BLaER1 (cell line): ENCODE measurements around the gene DAPK2.

Experiments
- H3K27ac ChIP-seq: shearing (Covaris generic); formaldehyde crosslinking; 2 replicates; pipeline ENCODE4 v1.8.1; 2022
- H3K27me3 ChIP-seq: shearing (Covaris generic); formaldehyde crosslinking; 2 replicates; pipeline ENCODE4 v1.8.1; 2022
- H3K36me3 ChIP-seq: shearing (Covaris generic); formaldehyde crosslinking; 2 replicates; pipeline ENCODE4 v1.8.1; 2022
- H3K4me1 ChIP-seq: shearing (Covaris generic); formaldehyde crosslinking; 2 replicates; pipeline ENCODE4 v1.8.1; 2022
- H3K4me2 ChIP-seq: shearing (Covaris generic); formaldehyde crosslinking; 2 replicates; pipeline ENCODE4 v1.8.1; 2022
- H3K4me3 ChIP-seq: shearing (Covaris generic); formaldehyde crosslinking; 2 replicates; pipeline ENCODE4 v1.8.1; 2022
- H3K9ac ChIP-seq: shearing (Covaris generic); formaldehyde crosslinking; 2 replicates; pipeline ENCODE4 v1.8.1; 2022
- H3K9me3 ChIP-seq: shearing (Covaris generic); formaldehyde crosslinking; 2 replicates; pipeline ENCODE4 v1.8.1; 2022
- H4K20me1 ChIP-seq: shearing (Covaris generic); formaldehyde crosslinking; 2 replicates; pipeline ENCODE4 v1.8.1; 2022
- Cebpa-rat ChIP-seq: shearing (Covaris generic); IDR thresholded peaks from 2 replicates; pipeline ENCODE4 v1.8.1; 2022

The DAPK2 gene

GRCh38 chr15:63912061-63912615 lies 134.1 kb downstream of the DAPK2 start:
- no peak overlapping the region for H3K27ac ChIP-seq
- no peaks in the 10 kb centered on the region for H3K27me3 ChIP-seq
- no peak for TF ChIP-seq Cebpa-rat

GRCh38 chr15:63911160-63911559 lies 135.1 kb downstream of the DAPK2 start:
- Histone ChIP-seq H3K36me3 (no peaks in the 10 kb centered on the region), H3K4me1 (peaks cover 19% of the 10 kb centered on the region), H3K9me3 (no peaks in the 10 kb centered on the region), H4K20me1 (no peaks in the 10 kb centered on the region), H3K27me3 (no peaks in the 10 kb centered on the region), H3K9ac (no peak overlapping the region), H3K4me2 (no peak overlapping the region), H3K27ac (no peak overlapping the region), H3K4me3 (no peak overlapping the region)
- TF ChIP-seq Cebpa-rat, result no peak

More at GRCh38 chr15:63912061-63912615, 134.1 kb downstream of the DAPK2 start:
- Histone ChIP-seq H3K4me2 (no peak overlapping the region), H3K36me3 (no peaks in the 10 kb centered on the region), H3K9ac (no peak overlapping the region), H3K9me3 (no peaks in the 10 kb centered on the region), H3K4me3 (no peak overlapping the region), H3K4me1 (peaks cover 19% of the 10 kb centered on the region), H4K20me1 (no peaks in the 10 kb centered on the region)

GRCh38 chr15:63909819-63910437 lies 136.4 kb downstream of the DAPK2 start:
- Histone ChIP-seq H3K4me1 (peaks cover 19% of the 10 kb centered on the region), H3K9ac (no peak overlapping the region), H3K27ac (no peak overlapping the region), H3K9me3 (no peaks in the 10 kb centered on the region), H3K4me3 (no peak overlapping the region), H4K20me1 (no peaks in the 10 kb centered on the region), H3K4me2 (no peak overlapping the region), H3K27me3 (no peaks in the 10 kb centered on the region), H3K36me3 (no peaks in the 10 kb centered on the region)
- no peak for TF ChIP-seq Cebpa-rat

DNA sequence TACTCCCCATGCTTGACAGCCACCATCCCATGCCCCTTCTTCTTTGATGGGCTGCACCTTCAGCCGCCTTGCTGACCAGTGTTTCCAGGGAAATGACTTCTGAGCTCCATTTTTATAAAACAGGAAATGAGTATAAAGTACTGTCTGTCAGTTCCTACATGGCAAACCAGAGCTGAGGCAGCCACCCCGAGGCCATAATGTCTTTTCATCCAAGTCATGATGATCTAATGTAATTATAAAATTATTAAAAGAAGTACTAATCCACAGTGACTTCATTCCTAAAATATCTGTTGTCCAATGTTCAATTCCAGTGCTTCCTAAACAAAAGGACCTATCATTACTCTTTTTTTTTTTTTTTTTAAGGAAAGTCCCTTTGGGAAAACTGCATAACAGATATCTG lies 137.3 kb downstream of the DAPK2 start:
- H3K4me1 ChIP-seq, result peaks cover 19% of the 10 kb centered on the region
- no peak for TF ChIP-seq Cebpa-rat
- no peak overlapping the region for H3K27ac ChIP-seq
- no peaks in the 10 kb centered on the region for H3K27me3 ChIP-seq
- H3K9ac ChIP-seq, result no peak overlapping the region
- no peaks in the 10 kb centered on the region for H4K20me1 ChIP-seq
- no peak overlapping the region for H3K4me3 ChIP-seq
- H3K9me3 ChIP-seq, result no peaks in the 10 kb centered on the region
- no peaks in the 10 kb centered on the region for H3K36me3 ChIP-seq
- H3K4me2 ChIP-seq, result no peak overlapping the region

DNA sequence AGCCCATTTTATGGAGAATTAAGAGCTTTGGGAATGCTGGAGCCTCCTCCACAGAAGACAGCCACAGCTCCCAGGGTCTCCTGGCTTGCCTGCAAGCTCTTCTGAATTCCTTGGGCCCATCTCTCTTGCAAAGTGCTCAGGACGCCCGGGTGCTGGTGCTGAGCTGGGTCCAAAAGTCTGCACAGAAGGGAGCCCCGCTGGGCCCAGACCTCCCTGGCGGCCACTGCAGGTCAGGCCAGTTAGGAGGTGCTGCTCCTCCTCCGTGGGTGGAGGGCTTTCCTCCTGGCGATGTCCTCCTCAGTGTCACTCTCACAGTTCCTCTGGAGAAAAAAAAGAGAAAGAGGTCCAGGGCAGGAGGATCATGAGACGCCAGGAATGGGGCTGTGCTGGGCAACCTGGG lies 138.0 kb downstream of the DAPK2 start:
- Histone ChIP-seq H3K4me2 (no peak overlapping the region), H3K4me1 (peaks cover 19% of the 10 kb centered on the region)

GRCh38 chr15:63907521-63907920 lies 138.8 kb downstream of the DAPK2 start:
- Histone ChIP-seq H3K4me2 (no peak overlapping the region), H3K4me1 (peaks cover 21% of the 10 kb centered on the region), H3K36me3 (no peaks in the 10 kb centered on the region), H3K27me3 (no peaks in the 10 kb centered on the region), H3K9me3 (no peaks in the 10 kb centered on the region), H3K4me3 (no peak overlapping the region), H4K20me1 (no peaks in the 10 kb centered on the region), H3K27ac (no peak overlapping the region), H3K9ac (no peak overlapping the region)
- no peak for TF ChIP-seq Cebpa-rat

More for the DNA sequence above, 138.0 kb downstream of the DAPK2 start:
- no peak overlapping the region for H3K9ac ChIP-seq
- H4K20me1 ChIP-seq, result no peaks in the 10 kb centered on the region
- no peaks in the 10 kb centered on the region for H3K9me3 ChIP-seq
- TF ChIP-seq Cebpa-rat, result no peak
- H3K27ac ChIP-seq, result no peak overlapping the region
- H3K36me3 ChIP-seq, result no peaks in the 10 kb centered on the region
- H3K4me3 ChIP-seq, result no peak overlapping the region
- H3K27me3 ChIP-seq, result no peaks in the 10 kb centered on the region

DNA sequence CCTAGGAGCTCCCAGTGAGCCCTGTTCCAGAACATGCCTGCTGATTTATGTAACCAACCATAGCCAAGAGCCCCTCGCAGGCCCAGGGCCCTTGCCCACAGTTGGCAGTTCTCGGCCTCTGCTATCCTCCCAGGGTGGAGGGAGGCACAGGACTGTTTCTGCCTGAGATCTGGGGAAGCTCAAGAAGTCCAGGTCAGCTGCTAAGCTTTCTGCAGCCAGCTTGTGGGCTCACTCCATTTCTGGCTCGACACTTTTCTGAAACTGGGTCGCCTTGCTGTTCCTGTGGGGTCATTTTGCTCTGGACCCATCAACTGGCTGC lies 140.1 kb downstream of the DAPK2 start:
- peak overlapping the region; percentile 55 for H3K4me2 ChIP-seq
- H3K9me3 ChIP-seq, result no peaks in the 10 kb centered on the region
- peak overlapping the region; percentile 45 for H3K27ac ChIP-seq
- H3K9ac ChIP-seq, result no peak overlapping the region
- no peak overlapping the region for H3K4me3 ChIP-seq
- H3K36me3 ChIP-seq, result no peaks in the 10 kb centered on the region
- no peaks in the 10 kb centered on the region for H3K27me3 ChIP-seq
- no peak for TF ChIP-seq Cebpa-rat
- H3K4me1 ChIP-seq, result peaks cover 34% of the 10 kb centered on the region
- no peaks in the 10 kb centered on the region for H4K20me1 ChIP-seq

GRCh38 chr15:63905558-63906265 lies 140.6 kb downstream of the DAPK2 start:
- Histone ChIP-seq H3K4me1 (peaks cover 40% of the 10 kb centered on the region), H3K36me3 (no peaks in the 10 kb centered on the region), H3K27me3 (no peaks in the 10 kb centered on the region), H3K4me2 (peak overlapping the region; percentile 55), H3K4me3 (no peak overlapping the region), H3K9ac (no peak overlapping the region), H3K27ac (peak overlapping the region; percentile 45), H4K20me1 (no peaks in the 10 kb centered on the region), H3K9me3 (no peaks in the 10 kb centered on the region)
- TF ChIP-seq Cebpa-rat, result no peak

DNA sequence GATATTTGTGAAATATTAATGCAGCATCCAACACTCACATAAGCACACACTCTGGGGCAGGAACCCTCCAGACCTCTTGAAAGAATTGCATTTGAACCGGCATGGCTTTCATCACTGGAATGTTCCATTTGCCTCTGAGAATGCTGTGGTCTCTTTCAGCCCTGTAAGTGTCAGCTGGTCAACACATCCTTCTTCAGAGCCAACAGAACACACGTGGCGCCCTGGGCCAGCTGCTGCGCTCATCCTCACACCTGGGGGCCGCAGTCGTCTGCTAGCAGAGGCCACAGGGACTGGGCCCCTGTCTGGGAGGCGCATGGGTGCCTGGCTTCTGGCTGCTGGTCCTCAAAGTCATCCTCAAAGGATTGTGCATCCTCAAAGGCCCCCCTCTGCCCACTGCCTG lies 141.2 kb downstream of the DAPK2 start:
- TF ChIP-seq Cebpa-rat, result no peak
- Histone ChIP-seq H4K20me1 (no peaks in the 10 kb centered on the region), H3K27me3 (no peaks in the 10 kb centered on the region), H3K4me3 (no peak overlapping the region), H3K36me3 (no peaks in the 10 kb centered on the region), H3K9me3 (no peaks in the 10 kb centered on the region), H3K4me1 (peaks cover 45% of the 10 kb centered on the region), H3K27ac (0 out of 2 replicates have a peak overlapping the region, but pooled peaks have one; percentile 0), H3K9ac (no peak overlapping the region), H3K4me2 (peak overlapping the region; percentile 55)

- H3K9me3 ChIP-seq, result no peaks in the 10 kb centered on the region
- no peak for TF ChIP-seq Cebpa-rat
- no peak overlapping the region for H3K9ac ChIP-seq
These were observed 142.2 kb downstream of the DAPK2 start for GRCh38 chr15:63904042-63904441.

More at GRCh38 chr15:63904042-63904441, 142.2 kb downstream of the DAPK2 start:
- Histone ChIP-seq H3K4me1 (peaks cover 56% of the 10 kb centered on the region), H4K20me1 (no peaks in the 10 kb centered on the region), H3K4me2 (no peak overlapping the region), H3K4me3 (no peak overlapping the region), H3K27ac (no peak overlapping the region), H3K36me3 (no peaks in the 10 kb centered on the region), H3K27me3 (no peaks in the 10 kb centered on the region)
